Measurements from ENCODE around the gene MSRB1. TPM values are rescaled to one million over a fixed set of nuclear protein-coding genes. Genes with fewer than 3 reads are reported as not detected.
"Not testable (repeated sequence)": the region's sequence is repeated elsewhere in the genome, so short reads cannot be mapped to it uniquely, and the experiment has no call there.

The MSRB1 gene
- total RNA-seq, 2 donors from 2014 or later, result 21.2 to 37.6 TPM

GRCh38 chr16:1900452-1900774, 42.6 kb downstream of the MSRB1 start:
- Histone ChIP-seq H3K4me1 (ENCODE audit: control insufficient read depth in 1 of 2, low read depth in 2 of 2) (no peaks in the 10 kb centered on the region), H3K27me3 (replicated peaks; ENCODE audit: insufficient read depth) (no peaks in the 10 kb centered on the region), H3K4me3 (no peak overlapping the region), H3K9me3 (no peaks in the 10 kb centered on the region), H3K36me3 (no peaks in the 10 kb centered on the region), H3K27ac (no peak overlapping the region)
- no peak for TF ChIP-seq CTCF (IDR thresholded peaks at IDR 0.05)
- DNase-seq (ENCODE audit: low spot score) (no peak), ATAC-seq (ENCODE audit: insufficient number of reproducible peaks, low FRiP score, low read depth) (no peak)

- Histone ChIP-seq H3K4me1 (ENCODE audit: control insufficient read depth in 1 of 2, low read depth in 2 of 2) (no peaks in the 10 kb centered on the region), H3K27me3 (replicated peaks; ENCODE audit: insufficient read depth) (no peaks in the 10 kb centered on the region), H3K9me3 (no peaks in the 10 kb centered on the region), H3K27ac (no peak overlapping the region), H3K4me3 (no peak overlapping the region), H3K36me3 (no peaks in the 10 kb centered on the region)
- ATAC-seq (ENCODE audit: insufficient number of reproducible peaks, low FRiP score, low read depth), result no peak
- no peak for DNase-seq (ENCODE audit: low spot score)
- TF ChIP-seq CTCF (IDR thresholded peaks at IDR 0.05), result no peak
Observed at GRCh38 chr16:1899641-1900451, 43.2 kb downstream of the MSRB1 start.

GRCh38 chr16:1897692-1898091, 45.3 kb downstream of the MSRB1 start:
- not testable (repeated sequence) for H3K27me3 ChIP-seq (replicated peaks; ENCODE audit: insufficient read depth); H3K4me3 ChIP-seq; H3K27ac ChIP-seq; DNase-seq (ENCODE audit: low spot score); ATAC-seq (ENCODE audit: insufficient number of reproducible peaks, low FRiP score, low read depth); H3K36me3 ChIP-seq; H3K4me1 ChIP-seq (ENCODE audit: control insufficient read depth in 1 of 2, low read depth in 2 of 2); H3K9me3 ChIP-seq

GRCh38 chr16:1895949-1896675, 46.9 kb downstream of the MSRB1 start:
- Histone ChIP-seq H3K36me3 (no peaks in the 10 kb centered on the region), H3K4me3 (no peak overlapping the region), H3K27me3 (replicated peaks; ENCODE audit: insufficient read depth) (no peaks in the 10 kb centered on the region), H3K9me3 (no peaks in the 10 kb centered on the region), H3K27ac (no peak overlapping the region), H3K4me1 (ENCODE audit: control insufficient read depth in 1 of 2, low read depth in 2 of 2) (no peaks in the 10 kb centered on the region)
- TF ChIP-seq CTCF (IDR thresholded peaks at IDR 0.05), result no peak
- no peak for ATAC-seq (ENCODE audit: insufficient number of reproducible peaks, low FRiP score, low read depth)
- no peak for DNase-seq (ENCODE audit: low spot score)

GRCh38 chr16:1895068-1895467, 47.9 kb downstream of the MSRB1 start:
- no peak overlapping the region for H3K4me3 ChIP-seq
- ATAC-seq (ENCODE audit: insufficient number of reproducible peaks, low FRiP score, low read depth) (no peak), DNase-seq (ENCODE audit: low spot score) (no peak)
- H3K9me3 ChIP-seq, result no peaks in the 10 kb centered on the region
- H3K27me3 ChIP-seq (replicated peaks; ENCODE audit: insufficient read depth), result no peaks in the 10 kb centered on the region
- no peaks in the 10 kb centered on the region for H3K36me3 ChIP-seq
- H3K4me1 ChIP-seq (ENCODE audit: control insufficient read depth in 1 of 2, low read depth in 2 of 2), result no peaks in the 10 kb centered on the region
- TF ChIP-seq CTCF (IDR thresholded peaks at IDR 0.05), result no peak
- H3K27ac ChIP-seq, result no peak overlapping the region
